Upper lobe of right lung (tissue), 1 donor: ENCODE measurements around the gene CCDC85C. TPM values are rescaled to one million over a fixed set of nuclear protein-coding genes. Genes with fewer than 3 reads are reported as not detected.

Source experiments
- ATAC-seq: fragments of 200-7000 bp; cut with Tn5 transposase; one replicate; pipeline ENCODE4 v1.9.1; 2020; ENCODE audit warnings: mild to moderate bottlenecking, moderate library complexity
- DNase-seq: peaks from one replicate; pipeline ENCODE4 v3.0.0-alpha.2; 2020
- H3K27ac ChIP-seq: fragments of 200-600 bp; one replicate; pipeline ENCODE4 v1.8.0; 2022
- H3K27me3 ChIP-seq: fragments of 200-600 bp; one replicate; pipeline ENCODE4 v1.8.0; 2022; ENCODE audit warnings: mild to moderate bottlenecking
- H3K36me3 ChIP-seq: fragments of 200-600 bp; one replicate; pipeline ENCODE4 v1.8.0; 2022
- H3K4me1 ChIP-seq: fragments of 200-600 bp; one replicate; pipeline ENCODE4 v1.8.0; 2022
- H3K4me3 ChIP-seq: fragments of 200-600 bp; one replicate; pipeline ENCODE4 v1.8.0; 2022; ENCODE audit warnings: mild to moderate bottlenecking
- H3K9me3 ChIP-seq: fragments of 200-600 bp; one replicate; pipeline ENCODE4 v1.8.0; 2022
- CTCF ChIP-seq: fragments of 200-600 bp; IDR thresholded peaks from one replicate; pipeline ENCODE4 v1.8.0; 2022; ENCODE audit warnings: antibody characterized with exemption
- intact Hi-C: fragments of 100-400 bp; cut with DNase I; formaldehyde crosslinking; loops from one replicate; pipeline ENCODE4 v1.11.0; 2022
- total RNA-seq: library from RNA; stranded (reverse); fragmentation: NEBNext Ultra II Directional; extraction: Animal tissue kit (Norgen Biotek cat#: 25700); gene quantifications from one replicate; pipeline ENCODE4 v1.2.1, GENCODE V29; 2021
- donor health status: DM: no; HTN: yes; CAD: no; lungs with severe emphysema.

Gene CCDC85C
- total RNA-seq, 1 donor from 2014 or later, result 22.6 TPM

DNA sequence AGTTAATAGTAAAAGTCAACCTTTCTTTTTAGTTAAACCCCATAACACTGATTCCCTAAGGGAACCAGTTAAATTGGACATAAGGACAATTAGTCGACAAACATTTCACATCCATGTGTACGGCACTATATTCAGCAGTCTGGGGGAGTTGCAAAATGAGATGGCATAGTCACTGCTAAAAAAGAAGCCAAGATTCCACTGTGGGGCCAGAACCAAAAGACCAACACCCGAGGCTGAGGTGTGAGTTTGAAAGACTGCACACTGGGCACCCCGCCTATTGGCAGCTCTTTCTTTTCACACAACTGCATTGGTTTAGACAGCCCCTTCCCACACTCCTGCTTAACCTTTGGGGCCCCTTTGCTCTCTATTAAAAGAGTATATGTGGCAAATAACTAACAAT lies 140.0 kb downstream of the CCDC85C start:
- H3K4me1 ChIP-seq, result peaks cover 15% of the 10 kb centered on the region
- no peak overlapping the region for H3K27ac ChIP-seq
- H3K9me3 ChIP-seq, result no peaks in the 10 kb centered on the region
- H3K36me3 ChIP-seq, result peaks cover 64% of the 10 kb centered on the region
- TF ChIP-seq CTCF, result no peak
- no peak overlapping the region for H3K4me3 ChIP-seq
- intact Hi-C loops, result no loop called here
- DNase-seq (no peak), ATAC-seq (no peak)
- no peaks in the 10 kb centered on the region for H3K27me3 ChIP-seq

DNA sequence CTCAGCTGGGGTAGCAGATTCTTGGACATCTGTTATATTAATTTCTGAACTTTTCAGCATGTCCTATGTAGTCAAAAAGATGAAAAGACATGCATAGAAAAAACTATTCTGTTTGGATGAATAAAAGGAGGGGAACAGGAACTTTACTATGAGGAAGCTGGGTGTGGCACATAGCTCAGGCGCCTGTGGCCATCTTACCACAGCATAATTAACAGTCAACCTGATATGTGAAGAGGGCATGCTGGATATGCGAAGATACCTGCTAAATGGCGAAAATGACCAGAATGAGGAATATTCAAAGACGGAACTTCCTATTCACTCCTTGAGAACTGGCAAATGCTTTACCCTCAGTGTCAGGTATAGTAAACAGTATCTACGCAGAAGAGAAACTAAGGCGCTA lies 141.8 kb downstream of the CCDC85C start:
- H3K27ac ChIP-seq, result no peak overlapping the region
- DNase-seq (no peak), ATAC-seq (no peak)
- peaks cover 82% of the 10 kb centered on the region for H3K36me3 ChIP-seq
- no peaks in the 10 kb centered on the region for H3K27me3 ChIP-seq
- TF ChIP-seq CTCF, result no peak
- intact Hi-C loops, result no loop called here
- H3K4me1 ChIP-seq, result peaks cover under 1% of the 10 kb centered on the region
- H3K4me3 ChIP-seq, result no peak overlapping the region
- H3K9me3 ChIP-seq, result no peaks in the 10 kb centered on the region

DNA sequence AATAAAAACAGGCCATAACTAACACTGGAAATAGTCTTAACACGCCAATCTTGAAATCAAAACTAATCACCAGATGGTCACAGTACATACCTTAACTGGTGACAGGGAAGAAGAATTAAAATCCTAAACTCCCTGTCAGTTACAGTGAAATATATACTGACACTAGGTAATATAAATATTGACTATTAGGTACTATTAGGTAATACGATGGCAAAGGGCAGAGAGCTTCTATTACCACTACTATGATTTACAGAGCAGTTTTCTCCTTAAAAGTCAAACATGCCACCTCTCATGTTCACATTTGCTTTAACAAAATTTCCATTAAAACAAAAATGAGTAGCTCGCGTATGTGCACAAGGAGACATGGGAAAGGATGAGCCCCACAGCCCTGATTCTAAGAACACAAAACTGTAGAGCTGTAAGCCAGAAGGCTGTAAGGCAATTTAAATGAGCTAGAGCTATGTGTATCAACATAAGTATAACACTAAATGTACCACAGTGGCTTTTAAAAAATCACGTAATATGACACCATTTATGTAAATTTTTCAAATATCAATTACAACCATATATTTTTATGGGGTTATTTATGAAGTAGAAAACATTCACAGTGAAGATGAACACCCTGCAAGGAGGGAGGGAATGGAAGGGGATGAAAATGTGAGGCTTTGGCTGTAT lies 142.5 kb downstream of the CCDC85C start:
- intact Hi-C loops, result no loop called here
- TF ChIP-seq CTCF, result no peak
- ATAC-seq, result no peak
- H3K4me3 ChIP-seq, result no peak overlapping the region
- H3K27me3 ChIP-seq, result no peaks in the 10 kb centered on the region
- DNase-seq, result no peak
- H3K4me1 ChIP-seq, result no peaks in the 10 kb centered on the region
- no peaks in the 10 kb centered on the region for H3K9me3 ChIP-seq
- peaks cover 89% of the 10 kb centered on the region for H3K36me3 ChIP-seq
- H3K27ac ChIP-seq, result no peak overlapping the region

GRCh38 chr14:99460793-99461192 lies 143.2 kb downstream of the CCDC85C start:
- ATAC-seq (no peak), DNase-seq (no peak)
- intact Hi-C loops, result no loop called here

DNA sequence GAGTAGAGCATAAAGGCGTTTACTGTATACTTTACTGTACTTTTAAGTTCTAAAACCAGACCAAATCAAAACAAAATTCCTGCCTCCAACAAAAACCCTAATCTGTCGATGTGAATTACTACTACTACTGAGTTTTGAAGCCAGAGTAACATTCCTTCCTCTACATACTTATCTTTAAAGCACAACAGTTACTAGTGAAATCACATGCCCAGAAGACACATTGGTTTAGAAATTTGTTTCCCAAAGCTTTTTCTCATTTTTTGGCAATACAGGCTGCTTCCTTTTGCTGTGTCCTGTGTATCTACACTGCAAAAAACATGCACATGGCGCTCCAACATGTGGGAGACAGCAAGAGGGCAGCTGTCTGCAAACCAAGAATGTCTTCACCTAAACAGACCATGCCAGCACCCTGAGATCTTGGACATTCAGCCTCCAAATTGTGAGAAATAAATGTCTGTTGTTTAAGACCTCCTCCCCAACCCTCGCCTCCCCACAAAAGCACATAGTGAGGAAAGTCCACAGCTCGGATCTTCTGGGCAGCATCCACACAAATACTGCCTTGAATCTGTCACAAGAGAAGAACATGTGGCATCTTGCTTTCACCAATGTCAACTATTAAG lies 144.4 kb downstream of the CCDC85C start:
- H3K27ac ChIP-seq, result no peak overlapping the region
- H3K4me1 ChIP-seq, result no peaks in the 10 kb centered on the region
- H3K4me3 ChIP-seq, result no peak overlapping the region
- H3K27me3 ChIP-seq, result no peaks in the 10 kb centered on the region
- intact Hi-C loops, result no loop called here
- no peak for ATAC-seq
- TF ChIP-seq CTCF, result no peak
- peaks cover 96% of the 10 kb centered on the region for H3K36me3 ChIP-seq
- no peak for DNase-seq
- no peaks in the 10 kb centered on the region for H3K9me3 ChIP-seq

More at GRCh38 chr14:99460793-99461192, 143.2 kb downstream of the CCDC85C start:
- Histone ChIP-seq H3K27ac (no peak overlapping the region), H3K9me3 (no peaks in the 10 kb centered on the region), H3K4me1 (no peaks in the 10 kb centered on the region), H3K36me3 (peaks cover 96% of the 10 kb centered on the region), H3K4me3 (no peak overlapping the region), H3K27me3 (no peaks in the 10 kb centered on the region)
- TF ChIP-seq CTCF, result no peak
